Ovary (tissue), 9 donors: Measurements from ENCODE around the gene KRT35. TPM values are rescaled to one million over a fixed set of nuclear protein-coding genes. Genes with fewer than 3 reads are reported as not detected.

Experiments used
- DNase-seq, 5 donors: peaks; one replicate each; pipeline ENCODE4 v3.0.0-alpha.2; 2019 to 2020
- H3K27ac ChIP-seq, 2 donors: fragments of 200-600 bp; one replicate each; pipeline versions ENCODE4 v1.5.1 to v1.8.0; 2019 to 2022
- H3K27me3 ChIP-seq: fragments of 200-600 bp; one replicate; pipeline ENCODE4 v1.8.0; 2022
- H3K36me3 ChIP-seq: fragments of 200-600 bp; sonication (generic); one replicate; pipeline ENCODE4 v1.5.1; 2019
- H3K4me1 ChIP-seq: one replicate; pipeline ENCODE4 v1.8.1; 2013; ENCODE audit warnings: mild to moderate bottlenecking, moderate library complexity; ENCODE audit not compliant: insufficient read depth
- H3K4me3 ChIP-seq: fragments of 200-600 bp; sonication (generic); one replicate; pipeline ENCODE4 v1.5.1; 2017
- H3K9me3 ChIP-seq, 2 donors: fragments of 200-600 bp in 1 of 2; sonication (generic) in 1 of 2; one replicate each; pipeline versions ENCODE4 v1.5.1 to v1.8.1; 2013 to 2019; ENCODE audit warnings: mild to moderate bottlenecking in 1 of 2, moderate library complexity in 1 of 2
- CTCF ChIP-seq, 3 donors: fragments of 450-650 bp in 2 of 3; fragments of 200-600 bp in 1 of 3; IDR thresholded peaks; one replicate each; pipeline versions ENCODE4 v1.5.1 to v1.8.0; 2016 to 2022; ENCODE audit warnings: antibody characterized with exemption in 3 of 3, mild to moderate bottlenecking in 1 of 3
- EP300 ChIP-seq: sonication (generic); formaldehyde crosslinking; IDR thresholded peaks from one replicate; pipeline ENCODE4 v1.6.1; 2017; ENCODE audit warnings: antibody characterized with exemption
- POLR2A ChIP-seq: fragments of 450-650 bp; IDR thresholded peaks from one replicate; pipeline ENCODE4 v1.6.1; 2017; ENCODE audit warnings: antibody characterized with exemption, mild to moderate bottlenecking, moderate library complexity
- WGBS, 3 donors: extraction: QIAGEN DNeasy Blood & Tissue Kit in 1 of 3; methylation state at CpG; one replicate each; pipeline versions ENCODE4 v1.1.5 to v1.1.7; 2013 to 2017; 5-methylcytosine and 5-hydroxymethylcytosine counted together
- intact Hi-C, 4 donors: fragments of 100-400 bp; cut with DNase I; formaldehyde crosslinking; loops; one replicate each; pipeline versions ENCODE4 v1.11.0 to v1.15.1; 2022 to 2023
- polyA plus RNA-seq, 2 donors: library from polyadenylated mRNA; stranded (reverse); fragments of 200-250 nt in 1 of 2; fragments of 350-450 nt in 1 of 2; fragmentation: Illumina TruSeq in 1 of 2; extraction: RNeasy Lipid Tissue Mini Kit (QIAGEN cat#74804) in 1 of 2; gene quantifications; one replicate each; pipeline ENCODE4 v1.2.3, GENCODE V29; 2013 to 2014
- total RNA-seq, 7 donors: library from RNA; depleted of rRNA in 2 of 7; stranded (reverse); fragments of >200 nt in 2 of 7; fragmentation: NEBNext Ultra II Directional in 3 of 7; extraction: Animal tissue kit (Norgen Biotek cat#: 25700) in 3 of 7; gene quantifications; one replicate each; pipeline versions ENCODE4 v1.1.0 to v1.2.4, GENCODE V29; 2016 to 2023
- donor health status: DM: no; HTN: no; CAD: no; lungs with moderate emphysema.
- donor health status: DM: no; HTN: no; CAD: no.
- donor health status: Bipolar disorder and iron deficiency.
- donor health status: DM: yes; HTN: yes; CAD: no.
- donor health status: DM: no; HTN: no; CAD: no.
- donor health status: DM: yes; HTN: yes; CAD: no.

The KRT35 gene
- total and polyA plus RNA-seq, 9 donors: not detected

GRCh38 chr17:41528959-41529353, 48.0 kb upstream of the KRT35 start:
- TF ChIP-seq POLR2A (no peak), CTCF (IDR thresholded peaks at IDR 0.05) (no peak), EP300 (no peak)
- DNase-seq: no peak
- Histone ChIP-seq H3K4me3 (no peak overlapping the region), H3K27ac (peak overlapping the region in 1 of 2 donors; percentile 76), H3K36me3 (no peaks in the 10 kb centered on the region), H3K9me3 (no peaks in the 10 kb centered on the region), H3K27me3 (no peaks in the 10 kb centered on the region), H3K4me1 (peaks cover 2% of the 10 kb centered on the region)
- intact Hi-C loops: loop anchor here in 2 of 4 donors (10.0 kb wide), 1 partner anchor 114 kb away; no protein-coding TSS in a partner anchor
- 92 to 97% (median 92%) methylated on average over 10 of the region's 10 CpGs for WGBS, 3 donors

GRCh38 chr17:41527063-41528023, 46.4 kb upstream of the KRT35 start:
- Histone ChIP-seq H3K4me1 (peaks cover 7% of the 10 kb centered on the region), H3K27ac (peak overlapping the region; percentile 68 to 76), H3K36me3 (no peaks in the 10 kb centered on the region), H3K27me3 (no peaks in the 10 kb centered on the region), H3K4me3 (peak overlapping the region; percentile 68), H3K9me3 (no peaks in the 10 kb centered on the region)
- WGBS, 3 donors: 2 to 6% (median 3%) methylated on average over 61 to 62 of the region's 62 CpGs
- TF ChIP-seq EP300 (no peak), POLR2A (peak; percentile 12), CTCF (IDR thresholded peaks at IDR 0.05) (no peak)
- intact Hi-C loops: loop anchor here in 2 of 4 donors (10.0 kb wide), 1 partner anchor 113 kb away; no protein-coding TSS in a partner anchor
- DNase-seq: peak; percentile 60 to 78 (median 70)

GRCh38 chr17:41524261-41524660, 43.3 kb upstream of the KRT35 start:
- TF ChIP-seq POLR2A (no peak), EP300 (no peak), CTCF (IDR thresholded peaks at IDR 0.05) (no peak)
- H3K27me3 ChIP-seq: no peaks in the 10 kb centered on the region
- WGBS, 3 donors: 65 to 85% (median 83%) methylated on average over 11 of the region's 11 CpGs

GRCh38 chr17:41523787-41524186, 42.8 kb upstream of the KRT35 start:
- intact Hi-C loops: loop anchor here in 2 of 4 donors (10.0 kb wide), 1 partner anchor 109 kb away; no protein-coding TSS in a partner anchor
- Histone ChIP-seq H3K4me3 (no peak overlapping the region), H3K27ac (no peak overlapping the region), H3K36me3 (no peaks in the 10 kb centered on the region), H3K4me1 (peaks cover 7% of the 10 kb centered on the region), H3K27me3 (no peaks in the 10 kb centered on the region), H3K9me3 (no peaks in the 10 kb centered on the region)
- TF ChIP-seq EP300: no peak
- TF ChIP-seq CTCF (IDR thresholded peaks at IDR 0.05): no peak
- no peak for TF ChIP-seq POLR2A
- 35 to 66% (median 39%) methylated on average over 19 of the region's 19 CpGs for WGBS, 3 donors
- peak in 2 of 5 donors; percentile 50 to 58 for DNase-seq

More at GRCh38 chr17:41524261-41524660, 43.3 kb upstream of the KRT35 start:
- H3K4me1 ChIP-seq: peaks cover 7% of the 10 kb centered on the region
- H3K4me3 ChIP-seq: no peak overlapping the region
- H3K9me3 ChIP-seq: no peaks in the 10 kb centered on the region
- H3K36me3 ChIP-seq: no peaks in the 10 kb centered on the region
- H3K27ac ChIP-seq: no peak overlapping the region
- intact Hi-C loops: loop anchor here in 2 of 4 donors (10.0 kb wide), 1 partner anchor 109 kb away; no protein-coding TSS in a partner anchor
- DNase-seq: no peak
